ENCODE results near the gene SLC5A10. TPM values are rescaled to one million over a fixed set of nuclear protein-coding genes. Genes with fewer than 3 reads are reported as not detected.

SLC5A10 gene
- total RNA-seq, 6 donors from 2014 or later: not detected

DNA sequence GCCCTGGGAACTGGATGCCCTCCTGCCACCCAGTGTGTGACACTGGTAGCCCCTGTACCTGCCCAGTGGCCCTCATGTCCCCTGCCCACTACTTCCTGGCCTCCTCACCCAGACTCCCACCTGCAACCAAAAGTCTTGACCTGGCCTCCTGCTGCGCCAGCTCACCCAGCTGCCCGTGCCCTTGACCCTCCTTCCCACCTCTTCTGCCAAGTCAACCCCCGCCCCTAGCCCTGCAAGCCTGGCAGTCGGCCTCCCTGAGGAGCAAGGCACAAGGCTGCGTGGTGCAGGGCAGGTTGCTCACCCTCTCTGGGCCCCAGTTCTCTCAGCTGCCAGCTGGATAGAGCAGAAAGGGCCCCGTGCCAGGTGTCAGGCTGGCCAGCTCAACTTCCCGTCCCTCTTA, 64.9 kb downstream of the SLC5A10 start:
- Histone ChIP-seq H3K27me3 (no peaks in the 10 kb centered on the region), H3K27ac (no peak overlapping the region), H3K4me1 (no peaks in the 10 kb centered on the region), H3K9me3 (no peaks in the 10 kb centered on the region), H3K36me3 (no peaks in the 10 kb centered on the region), H3K4me3 (no peak overlapping the region)
- no peak for ATAC-seq (ENCODE audit: low FRiP score in 2 of 2)
- TF ChIP-seq POLR2AphosphoS5 (IDR thresholded peaks at IDR 0.05) (no peak), POLR2A (IDR thresholded peaks at IDR 0.05) (no peak), EP300 (IDR thresholded peaks at IDR 0.05) (no peak), CTCF (IDR thresholded peaks at IDR 0.05) (no peak)
- 55 to 61% methylated on average over 6 to 7 of the region's 7 CpGs for WGBS, 2 donors
- DNase-seq: peak in 1 of 2 donors; percentile 61

- ATAC-seq (ENCODE audit: low FRiP score in 2 of 2) (no peak), DNase-seq (no peak)
- Histone ChIP-seq H3K4me1 (no peaks in the 10 kb centered on the region), H3K27me3 (no peaks in the 10 kb centered on the region), H3K9me3 (no peaks in the 10 kb centered on the region), H3K36me3 (no peaks in the 10 kb centered on the region), H3K4me3 (no peak overlapping the region), H3K27ac (no peak overlapping the region)
- TF ChIP-seq EP300 (IDR thresholded peaks at IDR 0.05): no peak
- no peak for TF ChIP-seq CTCF (IDR thresholded peaks at IDR 0.05)
- no peak for TF ChIP-seq POLR2A (IDR thresholded peaks at IDR 0.05)
- no peak for TF ChIP-seq POLR2AphosphoS5 (IDR thresholded peaks at IDR 0.05)
- WGBS, 2 donors: 70 to 79% methylated on average over 11 to 12 of the region's 12 CpGs
Observed at GRCh38 chr17:19017401-19017800, 65.4 kb downstream of the SLC5A10 start.

DNA sequence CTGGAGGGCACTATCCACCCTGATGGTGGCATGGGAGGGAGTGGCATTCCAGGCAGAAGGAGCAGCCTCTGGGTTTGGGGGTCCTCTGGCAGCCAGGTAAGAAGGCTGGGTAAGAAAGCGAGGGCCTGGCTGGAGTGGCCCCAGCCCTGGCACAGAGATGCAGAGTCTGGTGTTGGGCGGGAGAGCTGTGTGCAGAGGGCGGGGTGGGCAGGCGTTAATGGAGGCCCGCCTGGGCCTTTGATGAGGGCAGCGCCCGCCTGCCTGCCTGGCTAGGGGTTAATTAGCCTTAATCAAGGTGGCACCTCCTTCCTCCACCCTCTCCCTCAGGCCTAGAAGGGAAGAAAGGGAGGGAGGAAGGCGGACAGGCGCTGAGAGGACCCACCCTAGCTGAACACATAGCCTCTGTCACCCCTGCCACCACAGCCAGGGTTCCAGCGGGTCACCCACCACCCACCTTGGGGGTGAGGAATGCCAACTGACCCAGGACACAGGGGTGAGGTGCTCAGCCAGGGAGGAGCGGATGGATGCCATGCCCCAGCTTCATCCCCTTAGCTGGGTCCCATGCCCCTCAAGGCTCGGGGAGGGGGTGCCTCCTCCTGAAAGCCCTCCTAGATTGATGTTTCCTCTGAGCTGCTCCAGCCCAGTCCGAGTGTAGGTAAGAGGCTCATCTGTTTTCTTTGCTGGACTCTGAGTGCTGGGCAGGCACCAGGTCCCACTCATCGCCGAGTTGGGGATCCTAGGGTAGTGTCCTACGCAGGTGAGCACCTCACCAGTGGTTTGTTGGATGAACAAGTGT, 66.0 kb downstream of the SLC5A10 start:
- no peak for ATAC-seq (ENCODE audit: low FRiP score in 2 of 2)

DNA sequence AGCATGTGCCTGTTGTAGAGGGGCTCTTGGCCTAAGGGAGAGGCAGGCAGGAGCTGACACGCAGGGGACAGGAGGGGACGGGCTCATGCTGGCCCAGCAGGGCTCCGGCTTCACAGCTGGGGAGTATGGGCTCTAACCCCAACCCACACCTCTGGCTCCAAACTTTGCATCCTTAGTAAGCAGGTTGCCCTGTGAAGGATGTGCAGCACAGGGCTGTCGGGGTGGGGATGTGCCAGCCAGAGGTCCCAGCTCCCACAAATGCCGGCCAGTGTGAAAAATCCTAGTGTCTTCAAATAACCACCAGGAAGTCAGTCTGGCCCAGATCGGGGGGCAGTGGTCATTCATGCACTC, 66.6 kb downstream of the SLC5A10 start:
- no peaks in the 10 kb centered on the region for H3K36me3 ChIP-seq
- H3K27me3 ChIP-seq: no peaks in the 10 kb centered on the region
- WGBS, 2 donors: 69 to 84% methylated on average over 4 to 6 of the region's 6 CpGs
- no peaks in the 10 kb centered on the region for H3K9me3 ChIP-seq
- H3K4me1 ChIP-seq: no peaks in the 10 kb centered on the region
- no peak overlapping the region for H3K4me3 ChIP-seq
- no peak for TF ChIP-seq POLR2A (IDR thresholded peaks at IDR 0.05)
- TF ChIP-seq EP300 (IDR thresholded peaks at IDR 0.05): no peak
- no peak for TF ChIP-seq POLR2AphosphoS5 (IDR thresholded peaks at IDR 0.05)
- TF ChIP-seq CTCF (IDR thresholded peaks at IDR 0.05): no peak
- H3K27ac ChIP-seq: no peak overlapping the region
- DNase-seq (no peak), ATAC-seq (ENCODE audit: low FRiP score in 2 of 2) (no peak)

More for the DNA sequence above, 66.0 kb downstream of the SLC5A10 start:
- H3K27me3 ChIP-seq: no peaks in the 10 kb centered on the region
- H3K27ac ChIP-seq: no peak overlapping the region
- H3K36me3 ChIP-seq: no peaks in the 10 kb centered on the region
- TF ChIP-seq CTCF (IDR thresholded peaks at IDR 0.05) (no peak), EP300 (IDR thresholded peaks at IDR 0.05) (no peak), POLR2A (IDR thresholded peaks at IDR 0.05) (no peak), POLR2AphosphoS5 (IDR thresholded peaks at IDR 0.05) (no peak)
- no peaks in the 10 kb centered on the region for H3K9me3 ChIP-seq
- H3K4me3 ChIP-seq: no peak overlapping the region
- 70 to 88% methylated on average over 8 to 16 of the region's 16 CpGs for WGBS, 2 donors
- no peak for DNase-seq
- no peaks in the 10 kb centered on the region for H3K4me1 ChIP-seq
